HG02610 (cell line): Measurements from ENCODE around the gene SLC26A9.

ENCODE experiments used
- ATAC-seq: cut with Tn5 transposase; IDR thresholded peaks from one replicate; pipeline ENCODE4 v1.9.1; 2021; ENCODE audit warnings: mild to moderate bottlenecking, moderate library complexity; ENCODE audit not compliant: unreplicated experiment

The SLC26A9 gene

GRCh38 chr1:205949753-205950152 is 6.5 kb upstream of the SLC26A9 start:
- no peak for ATAC-seq

GRCh38 chr1:205948886-205949285 is 5.6 kb upstream of the SLC26A9 start:
- ATAC-seq = no peak

GRCh38 chr1:205948039-205948438 is 4.8 kb upstream of the SLC26A9 start:
- ATAC-seq = no peak

- ATAC-seq = no peak
Observed at GRCh38 chr1:205947024-205947423, 3.8 kb upstream of the SLC26A9 start.

GRCh38 chr1:205945069-205945468 is 1.8 kb upstream of the SLC26A9 start:
- no peak for ATAC-seq

GRCh38 chr1:205944525-205944924 is 1.3 kb upstream of the SLC26A9 start:
- no peak for ATAC-seq

- no peak for ATAC-seq
Observed at GRCh38 chr1:205942631-205943159, 561 bp downstream of the SLC26A9 start.

GRCh38 chr1:205940710-205941109 is 2.5 kb downstream of the SLC26A9 start:
- no peak for ATAC-seq

GRCh38 chr1:205939690-205940330 is 3.4 kb downstream of the SLC26A9 start:
- no peak for ATAC-seq

- ATAC-seq = no peak
Observed at GRCh38 chr1:205938682-205939081, 4.6 kb downstream of the SLC26A9 start.

- ATAC-seq = no peak
Observed at GRCh38 chr1:205936846-205937586, 6.2 kb downstream of the SLC26A9 start.

- no peak for ATAC-seq
Observed at GRCh38 chr1:205936311-205936710, 6.9 kb downstream of the SLC26A9 start.

GRCh38 chr1:205935869-205936268 is 7.4 kb downstream of the SLC26A9 start:
- no peak for ATAC-seq

- no peak for ATAC-seq
Observed at GRCh38 chr1:205934788-205935187, 8.5 kb downstream of the SLC26A9 start.

GRCh38 chr1:205933671-205934618 is 9.3 kb downstream of the SLC26A9 start:
- no peak for ATAC-seq

GRCh38 chr1:205932776-205933175 is 10.5 kb downstream of the SLC26A9 start:
- no peak for ATAC-seq

- no peak for ATAC-seq
Observed at GRCh38 chr1:205930799-205931281, 12.4 kb downstream of the SLC26A9 start.

GRCh38 chr1:205930195-205930577 is 13.1 kb downstream of the SLC26A9 start:
- ATAC-seq = no peak

GRCh38 chr1:205929496-205930194 is 13.6 kb downstream of the SLC26A9 start:
- ATAC-seq = no peak

GRCh38 chr1:205928317-205928716 is 14.9 kb downstream of the SLC26A9 start:
- ATAC-seq = no peak
